ENCODE results near the gene ZCCHC12.

Gene ZCCHC12

DNA sequence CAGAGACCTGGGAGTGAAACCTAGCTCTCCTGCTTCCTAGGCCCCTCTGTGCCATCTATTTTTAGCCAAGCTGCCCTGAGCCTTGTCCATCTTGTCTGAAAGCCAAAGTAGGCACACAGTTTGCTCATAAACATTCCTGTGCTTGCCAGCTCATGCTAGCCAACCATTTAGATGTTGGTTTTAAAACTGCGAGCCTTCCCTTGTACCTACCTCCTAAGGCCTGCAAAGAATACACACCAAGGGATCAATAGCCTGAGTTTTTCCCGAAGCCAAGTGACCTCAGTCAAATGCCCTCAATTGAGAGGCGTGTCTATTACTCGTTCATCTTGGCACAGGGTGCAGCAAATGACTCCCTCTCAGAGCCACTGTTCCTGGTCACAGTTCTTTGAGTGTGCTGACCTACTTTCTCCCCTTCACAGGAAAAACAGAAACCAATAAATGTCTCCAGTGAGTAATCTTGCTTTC lies 48.5 kb downstream of the ZCCHC12 start:
- DNase-seq (ENCODE audit: low spot score) = no peak

All from hepatic stellate cell (primary cell).